ENCODE results near the gene REEP1. TPM values are rescaled to one million over a fixed set of nuclear protein-coding genes. Genes with fewer than 3 reads are reported as not detected.
"Not testable (repeated sequence)": the region's sequence is repeated elsewhere in the genome, so short reads cannot be mapped to it uniquely, and the experiment has no call there.

The REEP1 gene
- total RNA-seq, 1 experiment from 2014 or later: 2.1 TPM

GRCh38 chr2:86274265-86274917 is 63.0 kb downstream of the REEP1 start:
- Histone ChIP-seq H3K4me1 (peaks cover 15% of the 10 kb centered on the region), H3K36me3 (no peaks in the 10 kb centered on the region), H3K27me3 (no peaks in the 10 kb centered on the region), H3K4me3 (no peak overlapping the region), H3K9me3 (replicated peaks) (peaks cover 17% of the 10 kb centered on the region), H3K27ac (peak overlapping the region; percentile 11)
- DNase-seq: peak in 1 of 2 experiments; percentile 57

- Histone ChIP-seq H3K4me1 (peaks cover 15% of the 10 kb centered on the region), H3K27ac (no peak overlapping the region), H3K36me3 (no peaks in the 10 kb centered on the region), H3K9me3 (replicated peaks) (peaks cover 17% of the 10 kb centered on the region), H3K27me3 (no peaks in the 10 kb centered on the region), H3K4me3 (no peak overlapping the region)
- DNase-seq: no peak
These were observed 65.3 kb downstream of the REEP1 start for GRCh38 chr2:86272111-86272510.

GRCh38 chr2:86271248-86271647 is 66.2 kb downstream of the REEP1 start:
- H3K36me3 ChIP-seq: no peaks in the 10 kb centered on the region

GRCh38 chr2:86263956-86264355 is 73.5 kb downstream of the REEP1 start:
- DNase-seq: no peak
- H3K9me3 ChIP-seq (replicated peaks): no peaks in the 10 kb centered on the region
- peaks cover 9% of the 10 kb centered on the region; the same call in 1 of the 2 replicates for H3K27me3 ChIP-seq
- H3K27ac ChIP-seq: no peak overlapping the region
- H3K36me3 ChIP-seq: no peaks in the 10 kb centered on the region
- no peak overlapping the region for H3K4me3 ChIP-seq
- no peaks in the 10 kb centered on the region for H3K4me1 ChIP-seq

More at GRCh38 chr2:86271248-86271647, 66.2 kb downstream of the REEP1 start:
- peaks cover 17% of the 10 kb centered on the region for H3K9me3 ChIP-seq (replicated peaks)
- no peaks in the 10 kb centered on the region for H3K27me3 ChIP-seq
- no peak overlapping the region for H3K4me3 ChIP-seq
- no peak for DNase-seq
- no peak overlapping the region for H3K27ac ChIP-seq
- H3K4me1 ChIP-seq: peaks cover 15% of the 10 kb centered on the region

- DNase-seq: no peak
- no peaks in the 10 kb centered on the region for H3K4me1 ChIP-seq
- no peaks in the 10 kb centered on the region for H3K9me3 ChIP-seq (replicated peaks)
- no peak overlapping the region for H3K27ac ChIP-seq
- peaks cover 9% of the 10 kb centered on the region; the same call in 1 of the 2 replicates for H3K27me3 ChIP-seq
- no peak overlapping the region for H3K4me3 ChIP-seq
- H3K36me3 ChIP-seq: no peaks in the 10 kb centered on the region
These were observed 76.4 kb downstream of the REEP1 start for GRCh38 chr2:86260978-86261377.

GRCh38 chr2:86258106-86258505 is 79.3 kb downstream of the REEP1 start:
- Histone ChIP-seq H3K36me3 (no peaks in the 10 kb centered on the region), H3K9me3 (replicated peaks) (no peaks in the 10 kb centered on the region), H3K4me1 (no peaks in the 10 kb centered on the region), H3K27ac (no peak overlapping the region), H3K27me3 (peaks cover 9% of the 10 kb centered on the region; the same call in 1 of the 2 replicates), H3K4me3 (no peak overlapping the region)
- no peak for DNase-seq

- no peaks in the 10 kb centered on the region for H3K4me1 ChIP-seq
- no peak overlapping the region for H3K27ac ChIP-seq
- no peak for DNase-seq
- no peaks in the 10 kb centered on the region for H3K9me3 ChIP-seq (replicated peaks)
- no peak overlapping the region for H3K4me3 ChIP-seq
- peaks cover 9% of the 10 kb centered on the region; the same call in 1 of the 2 replicates for H3K27me3 ChIP-seq
- H3K36me3 ChIP-seq: no peaks in the 10 kb centered on the region
These were observed 80.4 kb downstream of the REEP1 start for GRCh38 chr2:86256982-86257381.

GRCh38 chr2:86256300-86256699 is 81.1 kb downstream of the REEP1 start:
- Histone ChIP-seq H3K27me3 (peaks cover 9% of the 10 kb centered on the region; the same call in 1 of the 2 replicates), H3K4me3 (no peak overlapping the region), H3K27ac (no peak overlapping the region), H3K4me1 (no peaks in the 10 kb centered on the region), H3K36me3 (no peaks in the 10 kb centered on the region), H3K9me3 (replicated peaks) (no peaks in the 10 kb centered on the region)
- no peak for DNase-seq

GRCh38 chr2:86254576-86255538 is 82.6 kb downstream of the REEP1 start:
- no peaks in the 10 kb centered on the region for H3K4me1 ChIP-seq
- no peaks in the 10 kb centered on the region for H3K9me3 ChIP-seq (replicated peaks)
- H3K4me3 ChIP-seq: no peak overlapping the region
- H3K36me3 ChIP-seq: no peaks in the 10 kb centered on the region
- DNase-seq: no peak
- peaks cover 3% of the 10 kb centered on the region; the same call in 1 of the 2 replicates for H3K27me3 ChIP-seq
- no peak overlapping the region for H3K27ac ChIP-seq

- no peaks in the 10 kb centered on the region for H3K36me3 ChIP-seq
- H3K27me3 ChIP-seq: no peaks in the 10 kb centered on the region
- DNase-seq: no peak
- H3K4me3 ChIP-seq: no peak overlapping the region
- no peak overlapping the region for H3K27ac ChIP-seq
- no peaks in the 10 kb centered on the region for H3K4me1 ChIP-seq
- no peaks in the 10 kb centered on the region for H3K9me3 ChIP-seq (replicated peaks)
These were observed 84.0 kb downstream of the REEP1 start for GRCh38 chr2:86253424-86253823.

- no peaks in the 10 kb centered on the region for H3K27me3 ChIP-seq
- H3K4me1 ChIP-seq: no peaks in the 10 kb centered on the region
- no peak overlapping the region for H3K27ac ChIP-seq
- H3K9me3 ChIP-seq (replicated peaks): no peaks in the 10 kb centered on the region
- no peaks in the 10 kb centered on the region for H3K36me3 ChIP-seq
- no peak overlapping the region for H3K4me3 ChIP-seq
- DNase-seq: no peak
These were observed 85.6 kb downstream of the REEP1 start for GRCh38 chr2:86251840-86252266.

GRCh38 chr2:86249579-86250391 is 87.6 kb downstream of the REEP1 start:
- Histone ChIP-seq H3K4me3 (no peak overlapping the region), H3K27ac (no peak overlapping the region)
- DNase-seq: peak; percentile 24 to 57

GRCh38 chr2:86249176-86249575 is 88.2 kb downstream of the REEP1 start:
- no peaks in the 10 kb centered on the region for H3K4me1 ChIP-seq
- no peaks in the 10 kb centered on the region for H3K27me3 ChIP-seq
- no peak overlapping the region for H3K4me3 ChIP-seq
- DNase-seq: no peak
- no peaks in the 10 kb centered on the region for H3K9me3 ChIP-seq (replicated peaks)
- no peak overlapping the region for H3K27ac ChIP-seq
- H3K36me3 ChIP-seq: no peaks in the 10 kb centered on the region

More at GRCh38 chr2:86249579-86250391, 87.6 kb downstream of the REEP1 start:
- no peaks in the 10 kb centered on the region for H3K36me3 ChIP-seq
- no peaks in the 10 kb centered on the region for H3K9me3 ChIP-seq (replicated peaks)
- H3K4me1 ChIP-seq: no peaks in the 10 kb centered on the region
- no peaks in the 10 kb centered on the region for H3K27me3 ChIP-seq

GRCh38 chr2:86245222-86245621 is 92.2 kb downstream of the REEP1 start:
- not testable (repeated sequence) for H3K36me3 ChIP-seq; H3K9me3 ChIP-seq (replicated peaks); H3K27ac ChIP-seq; H3K4me3 ChIP-seq; H3K4me1 ChIP-seq; H3K27me3 ChIP-seq; DNase-seq

Measured in SJCRH30 (cell line).